Left kidney (tissue), 2 donors: Measurements from ENCODE around the gene TRAK2. TPM values are rescaled to one million over a fixed set of nuclear protein-coding genes. Genes with fewer than 3 reads are reported as not detected.
A peak's percentile ranks its signal among the peaks of the same experiment; 100 is the strongest.

Experiments used
- DNase-seq: peaks from one replicate; pipeline ENCODE4 v3.0.0-alpha.2; 2013
- polyA plus RNA-seq: library from polyadenylated mRNA; unstranded; fragments of 120-200 nt; gene quantifications from one replicate; pipeline ENCODE4 v1.2.1, GENCODE V29; 2013; ENCODE audit not compliant: insufficient read length

The TRAK2 gene
- polyA plus RNA-seq, 1 donor = 48.8 TPM

DNA sequence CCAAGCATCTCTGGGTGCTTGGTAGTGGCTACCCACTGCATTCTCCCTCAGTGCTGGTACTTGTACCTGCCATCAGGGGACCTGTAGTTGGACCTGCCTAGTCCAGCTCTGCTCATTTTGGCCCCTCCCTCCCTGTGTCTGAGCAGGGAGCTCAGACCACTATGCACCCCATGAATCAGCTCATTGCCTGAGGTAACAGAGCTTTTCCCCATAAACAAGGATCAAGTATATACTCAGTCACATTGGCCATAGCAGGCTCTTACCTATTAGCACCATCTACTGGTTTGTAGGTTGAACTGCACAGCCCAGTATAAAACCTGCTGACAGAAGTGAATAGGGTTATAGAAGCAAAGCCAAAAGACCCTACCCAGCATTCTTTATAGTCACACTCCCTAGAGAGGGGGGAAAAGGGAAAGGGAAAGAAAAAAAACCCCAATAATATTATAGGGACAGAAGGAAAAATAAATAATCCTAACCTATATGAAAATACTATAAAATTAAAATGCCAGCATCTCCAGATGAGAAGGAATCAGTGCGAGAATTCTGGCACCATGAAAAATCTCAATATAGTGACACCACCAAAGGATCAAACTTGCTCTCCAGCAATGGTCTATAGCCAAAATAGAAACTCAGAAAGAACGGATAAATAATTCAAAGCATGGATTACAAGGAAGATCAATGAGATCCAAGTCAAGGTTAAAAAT lies 87.2 kb downstream of the TRAK2 start:
- peak; percentile 26 for DNase-seq

DNA sequence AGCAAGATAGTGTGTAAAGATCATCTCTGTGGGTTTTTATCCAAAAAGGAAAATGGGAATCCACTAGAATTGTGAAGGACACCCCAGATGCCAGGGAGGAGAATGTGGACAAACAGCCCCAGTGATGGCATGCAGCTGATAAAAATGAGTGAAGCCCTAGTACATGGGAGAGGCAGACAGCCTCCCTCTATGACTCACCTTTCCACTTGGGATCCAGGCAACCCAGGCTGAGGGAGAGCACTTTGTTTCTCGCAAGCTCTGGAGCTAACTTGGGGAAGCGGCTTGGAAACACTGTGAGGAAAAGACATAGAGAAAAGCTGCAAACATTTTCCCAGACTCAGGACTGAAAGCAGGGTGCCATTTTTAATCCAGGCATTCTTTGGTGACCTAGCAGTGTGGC lies 88.9 kb downstream of the TRAK2 start:
- DNase-seq = no peak

- no peak for DNase-seq
Measured at GRCh38 chr2:201361078-201361733, 90.1 kb downstream of the TRAK2 start.

DNA sequence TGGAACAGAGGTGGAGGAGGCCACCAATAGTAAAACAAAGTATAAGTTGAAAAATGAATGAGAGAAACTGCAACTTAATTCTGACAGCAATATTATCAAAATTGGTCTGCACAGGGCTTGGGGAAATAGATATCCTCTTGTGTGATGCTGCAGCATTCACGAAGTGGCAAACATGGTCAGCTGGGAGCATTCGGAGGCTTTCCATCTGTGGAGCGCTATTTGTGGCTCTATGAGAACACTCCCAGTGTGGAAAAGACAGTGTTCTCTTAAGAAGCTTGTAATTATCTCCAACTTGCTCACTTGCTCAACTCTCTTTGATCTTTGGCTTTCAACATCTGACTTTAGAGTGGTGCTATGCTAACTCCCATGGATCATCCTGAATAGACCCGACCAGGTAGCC lies 91.0 kb downstream of the TRAK2 start:
- DNase-seq = no peak

DNA sequence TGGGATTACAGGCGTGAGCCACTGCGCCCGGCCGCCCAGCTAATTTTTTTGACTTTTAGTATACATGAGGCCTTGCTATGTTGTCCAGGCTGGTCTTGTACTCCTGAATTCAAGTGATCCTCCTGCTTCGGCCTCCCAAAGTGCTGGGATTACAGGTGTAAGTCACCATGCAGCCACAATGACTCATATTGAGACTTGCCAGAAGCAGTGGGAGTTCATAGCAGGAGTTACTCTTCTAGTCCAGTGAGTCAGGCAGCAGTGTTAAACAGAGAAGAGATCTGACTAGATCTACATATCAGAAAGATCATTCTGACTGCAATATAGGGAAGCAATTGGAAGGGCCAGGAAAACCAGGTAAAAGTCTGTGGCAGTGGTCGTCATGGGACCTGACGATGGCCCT lies 92.6 kb downstream of the TRAK2 start:
- no peak for DNase-seq

DNA sequence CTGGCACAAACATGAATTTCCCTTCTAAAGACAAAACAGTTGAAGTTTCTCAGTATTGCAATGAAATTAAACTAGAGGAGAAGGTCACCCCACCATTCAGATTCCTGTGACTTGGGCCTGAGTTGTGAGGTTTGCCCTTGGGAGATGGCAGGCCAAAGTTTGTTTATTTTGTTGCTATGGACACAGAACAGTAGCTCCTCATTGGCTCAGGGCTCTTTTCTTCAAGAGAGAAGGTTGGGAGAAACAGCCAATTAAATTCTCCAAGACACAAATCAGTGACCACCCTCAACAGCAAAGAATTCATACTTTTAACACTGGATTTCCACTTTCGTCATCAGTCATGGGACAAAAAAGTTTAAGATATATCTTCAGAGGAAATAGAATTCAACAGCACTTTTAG lies 94.0 kb downstream of the TRAK2 start, which contains the start of gene FLACC1:
Gene FLACC1, minus strand, starts transcription at position 125 of the 400 bp plus-strand sequence. CDS start 5,941 bp downstream, outside the sequence.
- peak; percentile 86 for DNase-seq

DNA sequence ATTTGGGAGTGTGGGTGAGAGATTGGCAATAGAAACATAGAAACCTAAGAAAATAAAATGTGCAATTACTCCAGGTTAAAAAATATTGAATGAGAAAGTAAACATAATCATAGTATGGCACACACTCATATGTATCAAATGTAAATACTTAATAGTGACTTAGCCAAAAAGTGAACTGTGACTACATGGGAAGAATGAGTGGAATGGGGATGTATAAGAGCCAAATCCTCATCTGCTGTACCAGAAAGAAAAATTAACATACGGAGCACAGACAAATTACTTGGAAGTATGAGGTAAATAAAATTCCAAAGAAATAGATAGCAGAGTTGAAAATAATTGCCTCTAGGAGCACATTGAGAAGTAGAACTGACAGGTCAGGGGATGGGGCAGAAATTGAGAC lies 98.1 kb downstream of the TRAK2 start:
- DNase-seq = no peak

GRCh38 chr2:201350879-201351278 lies 100.4 kb downstream of the TRAK2 start:
- no peak for DNase-seq

DNA sequence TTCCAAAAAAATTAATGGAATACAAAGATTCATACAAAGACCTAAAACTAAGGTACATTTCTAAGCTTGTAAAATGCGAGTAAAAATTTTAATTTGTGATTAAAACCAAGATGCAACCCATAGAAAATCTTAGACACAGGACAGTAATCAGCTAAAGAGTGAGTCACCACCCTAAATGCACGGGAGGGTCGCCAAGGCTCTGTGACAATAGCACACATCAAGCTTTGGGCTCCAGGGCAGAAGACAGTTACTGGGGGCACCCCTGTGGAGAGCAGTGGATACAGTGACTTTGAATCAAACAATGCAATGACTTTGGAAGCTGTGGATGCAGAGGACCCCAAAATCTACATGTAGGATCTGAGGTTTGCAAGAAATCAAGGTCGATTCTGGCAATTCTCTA lies 101.7 kb downstream of the TRAK2 start:
- no peak for DNase-seq

GRCh38 chr2:201348758-201349157 lies 102.5 kb downstream of the TRAK2 start:
- no peak for DNase-seq

GRCh38 chr2:201347138-201347537 lies 104.1 kb downstream of the TRAK2 start:
- DNase-seq = no peak

DNA sequence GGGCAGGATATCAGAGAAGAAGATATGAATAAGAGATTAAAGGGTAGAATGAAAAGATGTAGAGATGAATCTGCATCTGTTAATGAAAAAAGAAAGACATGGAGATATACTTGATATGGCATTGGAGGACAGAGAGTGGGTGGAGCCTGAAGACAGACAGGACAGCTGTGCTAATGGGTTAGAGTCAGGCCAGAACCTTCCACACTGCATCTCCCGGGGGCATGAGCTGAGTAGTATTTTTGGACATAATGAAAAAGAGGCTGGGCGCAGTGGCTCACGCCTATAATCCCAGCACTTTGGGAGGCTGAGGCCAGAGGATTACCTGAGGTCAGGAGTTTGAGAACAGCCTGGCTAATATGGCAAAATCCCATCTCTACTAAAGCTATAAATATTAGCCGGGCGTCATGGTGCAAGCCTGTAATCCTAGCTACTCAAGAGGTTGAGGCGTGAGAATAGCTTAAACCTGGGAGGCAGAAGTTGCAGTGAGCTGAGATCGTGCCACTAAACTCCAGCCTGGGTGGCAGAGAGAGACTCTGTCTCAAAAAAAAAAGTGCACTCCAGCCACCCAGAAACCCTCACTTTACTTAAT lies 105.5 kb downstream of the TRAK2 start:
- no peak for DNase-seq

- no peak for DNase-seq
Measured at GRCh38 chr2:201344663-201345366, 106.4 kb downstream of the TRAK2 start.

DNA sequence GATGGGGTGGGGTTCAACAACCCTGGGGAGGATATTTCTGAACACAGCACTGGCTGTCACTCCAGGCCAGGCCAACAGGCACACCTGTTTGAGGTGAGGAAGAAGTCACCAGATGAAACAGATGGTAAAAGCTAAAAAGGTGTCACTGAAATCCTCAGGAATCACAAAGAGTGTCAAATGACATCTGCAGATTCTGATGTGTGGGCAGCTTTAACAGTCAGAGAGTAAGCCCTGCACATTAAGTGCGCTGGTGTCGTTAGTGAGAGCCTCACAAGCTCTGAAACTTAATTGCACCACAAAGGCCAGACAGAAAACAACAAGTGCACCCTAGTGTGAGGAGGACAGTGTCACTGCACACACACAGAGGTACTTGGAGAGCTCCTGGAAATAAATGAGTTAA lies 107.7 kb downstream of the TRAK2 start:
- no peak for DNase-seq

DNA sequence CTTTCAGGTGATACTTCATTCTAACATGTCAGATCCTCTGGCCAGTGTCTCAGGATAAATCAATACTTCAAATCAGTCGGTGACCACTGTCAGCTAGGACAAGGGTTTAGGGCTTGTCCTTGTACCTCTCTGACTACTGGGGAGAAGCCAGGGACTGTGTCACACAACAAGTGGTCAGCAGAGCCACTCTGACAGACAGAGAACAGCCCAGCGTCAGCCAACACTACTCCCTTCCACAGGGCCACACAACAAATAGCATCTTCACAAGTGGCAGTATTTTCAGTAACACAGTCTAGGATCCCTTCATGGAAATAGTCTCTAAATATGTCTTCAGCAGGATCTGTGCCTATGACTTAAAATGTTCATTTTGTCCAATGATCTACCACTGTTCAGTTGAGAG lies 108.3 kb downstream of the TRAK2 start:
- DNase-seq = no peak

GRCh38 chr2:201329409-201329808 lies 121.8 kb downstream of the TRAK2 start:
- DNase-seq = no peak

GRCh38 chr2:201327678-201328077 lies 123.6 kb downstream of the TRAK2 start:
- DNase-seq = no peak

Other genes starting within 250 kb of the TRAK2 start
- gene CASP8, start 190.9 kb downstream of the TRAK2 start, polyA plus RNA-seq = 16.9 TPM
- gene FLACC1, start 94.1 kb downstream of the TRAK2 start, polyA plus RNA-seq = 3.1 TPM
- gene STRADB, start 282 bp upstream of the TRAK2 start, polyA plus RNA-seq = 103 TPM
- gene TMEM237, start 192.0 kb upstream of the TRAK2 start, polyA plus RNA-seq = 70.4 TPM
- 0.47 TPM for gene MPP4, start 247.2 kb upstream of the TRAK2 start, polyA plus RNA-seq